GM18907 (cell line): ENCODE results near the gene FOXL3.
"Not testable (repeated sequence)": the region's sequence is repeated elsewhere in the genome, so short reads cannot be mapped to it uniquely, and the experiment has no call there.

Experiments
- ATAC-seq: cut with Tn5 transposase; IDR thresholded peaks from one replicate; pipeline ENCODE4 v1.9.1; 2021; ENCODE audit warnings: mild to moderate bottlenecking, moderate library complexity; ENCODE audit not compliant: unreplicated experiment

Gene FOXL3

GRCh38 chr7:286266-286665, 3.7 kb upstream of the FOXL3 start:
- no peak for ATAC-seq

- no peak for ATAC-seq
These were observed 1.3 kb upstream of the FOXL3 start for GRCh38 chr7:288671-289101.

GRCh38 chr7:289209-289755, 688 bp upstream of the FOXL3 start:
- no peak for ATAC-seq

- no peak for ATAC-seq
These were observed 793 bp downstream of the FOXL3 start for GRCh38 chr7:290554-291372.

GRCh38 chr7:291373-292092, 1.6 kb downstream of the FOXL3 start:
- no peak for ATAC-seq

GRCh38 chr7:292226-292625, 2.3 kb downstream of the FOXL3 start:
- no peak for ATAC-seq

GRCh38 chr7:292826-293225, 2.9 kb downstream of the FOXL3 start:
- ATAC-seq = no peak

GRCh38 chr7:293681-294439, 3.9 kb downstream of the FOXL3 start:
- no peak for ATAC-seq

- no peak for ATAC-seq
These were observed 4.6 kb downstream of the FOXL3 start for GRCh38 chr7:294440-295154.

- ATAC-seq = no peak
These were observed 5.5 kb downstream of the FOXL3 start for GRCh38 chr7:295155-296154.

- no peak for ATAC-seq
These were observed 6.5 kb downstream of the FOXL3 start for GRCh38 chr7:296373-296945.

- not testable (repeated sequence) for ATAC-seq
These were observed 7.2 kb downstream of the FOXL3 start for GRCh38 chr7:297141-297540.

GRCh38 chr7:297611-298374, 7.8 kb downstream of the FOXL3 start:
- no peak for ATAC-seq

- no peak for ATAC-seq
These were observed 8.4 kb downstream of the FOXL3 start for GRCh38 chr7:298375-298702.

- ATAC-seq = no peak
These were observed 8.8 kb downstream of the FOXL3 start for GRCh38 chr7:298743-299142.

GRCh38 chr7:299169-299568, 9.2 kb downstream of the FOXL3 start:
- ATAC-seq = no peak

GRCh38 chr7:299628-300027, 9.7 kb downstream of the FOXL3 start:
- no peak for ATAC-seq

- no peak for ATAC-seq
These were observed 10.1 kb downstream of the FOXL3 start for GRCh38 chr7:300048-300447.
